Astrocyte (in vitro differentiated cells and primary cell): ENCODE data around the gene TRAPPC12. TPM values are rescaled to one million over a fixed set of nuclear protein-coding genes. Genes with fewer than 3 reads are reported as not detected.

Experiments used
- DNase-seq: peaks from one replicate; pipeline ENCODE4 v3.0.0-alpha.2; 2010; ENCODE audit warnings: low read depth
- FAIRE-seq: peaks from 2 replicates; lab custom pipeline; 2011; peaks lifted over from hg19 to GRCh38; lab: Jason Lieb, UNC
- H2AFZ ChIP-seq: 2 replicates; pipeline ENCODE4 v1.6.0; 2012; ENCODE audit warnings: low read depth, low read length, inconsistent platforms
- H3K27ac ChIP-seq: 2 replicates; pipeline ENCODE4 v1.5.1; 2011; ENCODE audit warnings: low read depth, low read length, inconsistent platforms
- H3K27me3 ChIP-seq: 2 replicates; pipeline ENCODE4 v1.6.0; 2011; ENCODE audit warnings: low read length, inconsistent platforms; ENCODE audit not compliant: insufficient read depth
- H3K36me3 ChIP-seq: 2 replicates; pipeline ENCODE4 v1.5.1; 2011; ENCODE audit warnings: low read length, inconsistent platforms; ENCODE audit not compliant: insufficient read depth
- H3K4me1 ChIP-seq: 2 replicates; pipeline ENCODE4 v1.5.1; 2011; ENCODE audit warnings: low read length, inconsistent platforms; ENCODE audit not compliant: insufficient read depth
- H3K4me2 ChIP-seq: 2 replicates; pipeline ENCODE4 v1.6.0; 2012; ENCODE audit warnings: low read length, inconsistent platforms
- H3K4me3 ChIP-seq: 2 replicates; pipeline ENCODE4 v1.5.1; 2011; ENCODE audit warnings: low read depth, mild to moderate bottlenecking, low read length, inconsistent platforms; ENCODE audit not compliant: insufficient read depth
- H3K79me2 ChIP-seq: 2 replicates; pipeline ENCODE4 v1.6.0; 2012; ENCODE audit warnings: mild to moderate bottlenecking, low read length, inconsistent platforms; ENCODE audit not compliant: insufficient read depth
- H3K9ac ChIP-seq: 2 replicates; pipeline ENCODE4 v1.6.0; 2012; ENCODE audit warnings: mild to moderate bottlenecking, low read length, inconsistent platforms
- H3K9me3 ChIP-seq: 2 replicates; pipeline ENCODE4 v1.5.1; 2012; ENCODE audit warnings: low read depth, mild to moderate bottlenecking, low read length, inconsistent platforms; ENCODE audit not compliant: insufficient read depth
- H4K20me1 ChIP-seq: 2 replicates; pipeline ENCODE4 v1.6.0; 2012; ENCODE audit warnings: low read length, inconsistent platforms; ENCODE audit not compliant: insufficient read depth
- H3K27ac Mint-ChIP-seq: one replicate; pipeline ENCODE4 v1.8.0; 2021; ENCODE audit warnings: mild to moderate bottlenecking, mixed read lengths; ENCODE audit not compliant: unreplicated experiment
- H3K27me3 Mint-ChIP-seq: one replicate; pipeline ENCODE4 v1.8.0; 2021; ENCODE audit warnings: low read depth, mixed read lengths; ENCODE audit not compliant: unreplicated experiment
- H3K36me3 Mint-ChIP-seq: one replicate; pipeline ENCODE4 v1.8.0; 2021; ENCODE audit warnings: low read depth, mixed read lengths; ENCODE audit not compliant: unreplicated experiment
- H3K4me1 Mint-ChIP-seq: one replicate; pipeline ENCODE4 v1.8.0; 2021; ENCODE audit warnings: low read depth, mixed read lengths; ENCODE audit not compliant: unreplicated experiment
- H3K4me3 Mint-ChIP-seq: one replicate; pipeline ENCODE4 v1.8.0; 2021; ENCODE audit warnings: mild to moderate bottlenecking, moderate library complexity, mixed read lengths; ENCODE audit not compliant: unreplicated experiment
- H3K9me3 Mint-ChIP-seq: one replicate; pipeline ENCODE4 v1.8.0; 2021; ENCODE audit warnings: mild to moderate bottlenecking, mixed read lengths; ENCODE audit not compliant: unreplicated experiment
- EZH2 ChIP-seq: IDR thresholded peaks from 2 replicates; pipeline ENCODE4 v1.6.1; 2012; ENCODE audit warnings: mild to moderate bottlenecking, low read length, inconsistent platforms; ENCODE audit not compliant: insufficient read depth
- total RNA-seq: library from RNA; stranded (reverse); gene quantifications from 2 replicates; pipeline ENCODE4 v1.2.1, GENCODE V29; 2021
- TF ChIP-seq, protein P1 (sequence below): IDR thresholded peaks from 2 replicates; pipeline ENCODE4 v1.5.1; 2011; ENCODE audit warnings: low read depth, mild to moderate bottlenecking, inconsistent platforms, low read length, moderate library complexity; ENCODE audit not compliant: insufficient read depth

The TRAPPC12 gene
- total RNA-seq, 1 donor from 2014 or later: 62.1 TPM

DNA sequence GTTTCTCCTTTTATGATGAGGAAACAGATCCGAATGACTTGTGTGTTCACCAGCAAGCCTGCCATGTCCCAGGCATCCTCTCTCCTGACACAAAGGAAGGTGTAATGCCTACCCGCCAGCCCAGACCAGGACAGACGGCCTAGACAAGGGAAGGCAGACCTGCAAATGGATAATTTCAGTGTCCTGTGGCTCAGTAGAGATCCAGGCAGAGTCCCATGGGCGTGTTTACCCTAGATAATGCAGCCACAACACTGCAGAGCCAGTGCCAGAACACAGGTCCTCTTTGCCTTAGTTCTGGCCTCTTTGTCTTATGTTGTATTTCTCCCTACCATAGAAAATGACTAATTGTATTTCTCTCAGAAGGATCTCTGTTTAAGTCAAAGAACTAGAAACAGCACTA, 12.7 kb downstream of the TRAPPC12 start:
- H3K4me1 Mint-ChIP-seq: no peaks in the 10 kb centered on the region
- Histone ChIP-seq H3K9ac (no peak overlapping the region), H3K27ac (no peak overlapping the region), H3K79me2 (peaks cover 56% of the 10 kb centered on the region), H3K4me3 (no peak overlapping the region), H3K4me1 (no peaks in the 10 kb centered on the region), H3K4me2 (no peak overlapping the region), H3K36me3 (peaks cover 9% of the 10 kb centered on the region), H3K9me3 (peaks cover 4% of the 10 kb centered on the region), H4K20me1 (peaks cover 45% of the 10 kb centered on the region), H2AFZ (no peak overlapping the region), H3K27me3 (no peaks in the 10 kb centered on the region)
- no peak overlapping the region for H3K27ac Mint-ChIP-seq
- no peak for FAIRE-seq
- H3K4me3 Mint-ChIP-seq: no peak overlapping the region
- TF ChIP-seq, protein P1, sequence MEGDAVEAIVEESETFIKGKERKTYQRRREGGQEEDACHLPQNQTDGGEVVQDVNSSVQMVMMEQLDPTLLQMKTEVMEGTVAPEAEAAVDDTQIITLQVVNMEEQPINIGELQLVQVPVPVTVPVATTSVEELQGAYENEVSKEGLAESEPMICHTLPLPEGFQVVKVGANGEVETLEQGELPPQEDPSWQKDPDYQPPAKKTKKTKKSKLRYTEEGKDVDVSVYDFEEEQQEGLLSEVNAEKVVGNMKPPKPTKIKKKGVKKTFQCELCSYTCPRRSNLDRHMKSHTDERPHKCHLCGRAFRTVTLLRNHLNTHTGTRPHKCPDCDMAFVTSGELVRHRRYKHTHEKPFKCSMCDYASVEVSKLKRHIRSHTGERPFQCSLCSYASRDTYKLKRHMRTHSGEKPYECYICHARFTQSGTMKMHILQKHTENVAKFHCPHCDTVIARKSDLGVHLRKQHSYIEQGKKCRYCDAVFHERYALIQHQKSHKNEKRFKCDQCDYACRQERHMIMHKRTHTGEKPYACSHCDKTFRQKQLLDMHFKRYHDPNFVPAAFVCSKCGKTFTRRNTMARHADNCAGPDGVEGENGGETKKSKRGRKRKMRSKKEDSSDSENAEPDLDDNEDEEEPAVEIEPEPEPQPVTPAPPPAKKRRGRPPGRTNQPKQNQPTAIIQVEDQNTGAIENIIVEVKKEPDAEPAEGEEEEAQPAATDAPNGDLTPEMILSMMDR: no peak
- no peak for TF ChIP-seq EZH2
- H3K36me3 Mint-ChIP-seq: peaks cover 22% of the 10 kb centered on the region
- H3K9me3 Mint-ChIP-seq: peaks cover 11% of the 10 kb centered on the region
- no peak for DNase-seq
- H3K27me3 Mint-ChIP-seq: no peaks in the 10 kb centered on the region

GRCh38 chr2:3396920-3397559, 17.5 kb downstream of the TRAPPC12 start:
- H3K4me3 ChIP-seq: no peak overlapping the region
- no peak overlapping the region for H3K4me3 Mint-ChIP-seq
- no peaks in the 10 kb centered on the region for H3K27me3 ChIP-seq
- DNase-seq: no peak
- H3K36me3 ChIP-seq: peaks cover 8% of the 10 kb centered on the region
- H3K27ac Mint-ChIP-seq: no peak overlapping the region
- no peaks in the 10 kb centered on the region for H3K27me3 Mint-ChIP-seq
- peaks cover 46% of the 10 kb centered on the region for H4K20me1 ChIP-seq
- H3K4me1 Mint-ChIP-seq: peaks cover 9% of the 10 kb centered on the region
- no peak overlapping the region for H2AFZ ChIP-seq
- H3K9me3 Mint-ChIP-seq: peaks cover 11% of the 10 kb centered on the region
- no peaks in the 10 kb centered on the region for H3K4me1 ChIP-seq
- peaks cover 43% of the 10 kb centered on the region for H3K79me2 ChIP-seq
- H3K9me3 ChIP-seq: peaks cover 4% of the 10 kb centered on the region
- no peak for FAIRE-seq
- no peak overlapping the region for H3K27ac ChIP-seq
- H3K9ac ChIP-seq: no peak overlapping the region
- H3K36me3 Mint-ChIP-seq: peaks cover 22% of the 10 kb centered on the region
- no peak overlapping the region for H3K4me2 ChIP-seq
- TF ChIP-seq, protein P1: no peak
- TF ChIP-seq EZH2: no peak

- no peak for TF ChIP-seq EZH2
- TF ChIP-seq, protein P1: no peak
- DNase-seq: no peak
- Histone ChIP-seq H3K79me2 (peaks cover 33% of the 10 kb centered on the region), H2AFZ (no peak overlapping the region), H3K4me2 (no peak overlapping the region), H3K36me3 (peaks cover 13% of the 10 kb centered on the region), H3K4me1 (no peaks in the 10 kb centered on the region), H3K27me3 (no peaks in the 10 kb centered on the region), H3K9ac (no peak overlapping the region), H3K27ac (no peak overlapping the region), H3K9me3 (peaks cover 4% of the 10 kb centered on the region), H3K4me3 (no peak overlapping the region), H4K20me1 (peaks cover 36% of the 10 kb centered on the region)
- peaks cover 9% of the 10 kb centered on the region for H3K4me1 Mint-ChIP-seq
- peaks cover 11% of the 10 kb centered on the region for H3K9me3 Mint-ChIP-seq
- no peaks in the 10 kb centered on the region for H3K27me3 Mint-ChIP-seq
- no peak overlapping the region for H3K27ac Mint-ChIP-seq
- peaks cover 15% of the 10 kb centered on the region for H3K36me3 Mint-ChIP-seq
- H3K4me3 Mint-ChIP-seq: no peak overlapping the region
- FAIRE-seq: no peak
Observed at GRCh38 chr2:3398857-3399256, 19.4 kb downstream of the TRAPPC12 start.
